HG03196 (cell line): Measurements from ENCODE around the gene ETNK1.
A peak's percentile ranks its signal among the peaks of the same experiment; 100 is the strongest.
"Not testable (repeated sequence)": the region's sequence is repeated elsewhere in the genome, so short reads cannot be mapped to it uniquely, and the experiment has no call there.

Experiments used
- ATAC-seq: cut with Tn5 transposase; IDR thresholded peaks from one replicate; pipeline ENCODE4 v1.9.1; 2021; ENCODE audit not compliant: unreplicated experiment

ETNK1 gene, protein sequence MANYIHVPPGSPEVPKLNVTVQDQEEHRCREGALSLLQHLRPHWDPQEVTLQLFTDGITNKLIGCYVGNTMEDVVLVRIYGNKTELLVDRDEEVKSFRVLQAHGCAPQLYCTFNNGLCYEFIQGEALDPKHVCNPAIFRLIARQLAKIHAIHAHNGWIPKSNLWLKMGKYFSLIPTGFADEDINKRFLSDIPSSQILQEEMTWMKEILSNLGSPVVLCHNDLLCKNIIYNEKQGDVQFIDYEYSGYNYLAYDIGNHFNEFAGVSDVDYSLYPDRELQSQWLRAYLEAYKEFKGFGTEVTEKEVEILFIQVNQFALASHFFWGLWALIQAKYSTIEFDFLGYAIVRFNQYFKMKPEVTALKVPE

DNA sequence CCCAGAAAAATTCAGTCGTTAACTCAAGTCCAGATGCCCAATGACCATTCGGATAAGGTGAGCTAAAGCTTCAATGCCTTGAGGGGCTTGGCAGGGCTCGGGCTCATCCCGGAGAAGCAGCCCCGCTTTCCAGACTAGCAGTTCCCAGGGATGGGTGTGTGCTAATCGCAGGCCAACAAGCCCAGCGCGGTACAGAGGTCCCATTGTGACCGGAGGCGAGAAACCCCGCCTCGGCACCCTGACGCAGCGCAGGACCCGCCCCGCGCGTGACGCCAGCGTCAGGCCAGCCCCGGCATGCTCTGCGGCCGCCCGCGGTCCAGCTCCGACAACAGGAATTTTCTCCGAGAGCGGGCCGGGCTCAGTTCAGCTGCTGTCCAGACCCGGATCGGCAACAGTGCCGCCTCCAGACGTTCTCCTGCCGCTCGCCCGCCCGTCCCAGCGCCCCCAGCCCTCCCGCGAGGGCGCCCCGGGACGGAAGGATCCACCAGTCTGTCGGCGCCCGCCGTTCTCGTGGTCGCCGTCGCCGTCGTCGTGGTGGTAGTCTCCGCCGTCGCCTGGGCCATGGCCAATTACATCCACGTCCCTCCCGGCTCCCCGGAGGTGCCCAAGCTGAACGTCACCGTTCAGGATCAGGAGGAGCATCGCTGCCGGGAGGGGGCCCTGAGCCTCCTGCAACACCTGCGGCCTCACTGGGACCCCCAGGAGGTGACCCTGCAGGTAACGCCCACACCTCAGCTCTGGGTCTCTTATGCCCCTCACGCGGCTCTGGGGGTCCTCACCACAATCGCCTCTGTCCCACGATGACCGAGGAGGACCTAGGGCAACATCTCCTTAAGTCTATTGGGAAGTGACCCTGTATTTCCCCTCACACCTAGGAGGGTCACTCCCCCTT lies at the start of gene ETNK1:
TSS of gene ETNK1 (plus strand) at position 302 of the 892 bp plus-strand sequence. CDS start at position 562, 260 bp downstream.
- peak; percentile 97 for ATAC-seq

DNA sequence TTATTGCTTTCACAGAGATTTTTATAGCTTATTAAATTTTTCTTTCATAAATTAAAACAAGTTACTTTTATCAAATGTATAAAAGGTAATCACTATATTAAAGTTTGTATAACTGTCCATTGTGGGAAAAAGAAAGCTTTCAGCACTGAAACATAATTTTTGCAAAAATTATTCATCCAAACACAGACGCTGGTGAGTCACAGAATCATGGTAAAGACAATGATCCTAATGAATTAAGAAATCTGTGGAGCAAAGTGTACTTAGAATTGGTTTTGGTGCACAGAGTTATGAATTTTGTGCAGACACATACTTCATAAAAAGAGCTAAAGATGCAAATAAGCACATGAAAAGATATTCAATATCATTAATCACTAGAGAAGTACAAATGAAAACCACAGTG lies 48.9 kb upstream of the ETNK1 start:
- no peak for ATAC-seq

DNA sequence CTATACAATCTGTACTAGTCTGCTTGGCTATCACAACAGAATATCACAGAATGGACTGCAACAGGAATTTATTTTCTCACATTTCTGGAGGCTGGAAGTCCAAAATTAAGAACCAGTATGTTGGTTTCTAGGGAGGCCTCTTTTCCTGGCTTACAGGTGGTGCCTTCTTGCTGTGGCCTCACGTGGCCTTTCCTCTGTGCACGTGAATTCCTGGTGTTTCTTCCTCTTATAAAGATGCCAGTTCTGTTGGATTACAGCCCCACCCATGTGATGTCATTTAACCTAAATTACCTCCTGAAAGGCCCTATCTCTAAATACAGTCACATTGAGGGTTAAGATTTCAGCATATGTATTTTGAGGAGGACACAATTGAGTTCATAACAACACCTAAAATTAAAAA lies 48.5 kb upstream of the ETNK1 start:
- no peak for ATAC-seq

DNA sequence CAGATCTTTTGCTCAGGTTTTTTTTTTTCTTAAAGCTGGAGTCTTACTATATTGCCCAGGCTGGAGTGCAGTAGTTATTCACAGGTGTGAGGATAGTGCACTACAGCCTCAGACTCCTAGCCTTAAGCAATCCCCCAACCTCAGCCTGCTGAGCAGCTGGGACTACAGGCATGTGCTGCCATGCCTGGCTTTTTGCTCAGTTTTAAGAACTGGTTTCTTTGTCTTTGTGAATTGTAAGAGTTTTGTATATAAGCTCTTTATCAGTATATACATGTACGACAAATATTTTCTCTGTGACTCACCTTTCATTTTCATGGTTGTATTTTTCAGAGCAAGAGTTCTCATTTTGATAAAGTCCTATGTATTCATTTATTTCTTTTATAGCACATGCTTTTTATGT lies 47.3 kb upstream of the ETNK1 start:
- no peak for ATAC-seq

DNA sequence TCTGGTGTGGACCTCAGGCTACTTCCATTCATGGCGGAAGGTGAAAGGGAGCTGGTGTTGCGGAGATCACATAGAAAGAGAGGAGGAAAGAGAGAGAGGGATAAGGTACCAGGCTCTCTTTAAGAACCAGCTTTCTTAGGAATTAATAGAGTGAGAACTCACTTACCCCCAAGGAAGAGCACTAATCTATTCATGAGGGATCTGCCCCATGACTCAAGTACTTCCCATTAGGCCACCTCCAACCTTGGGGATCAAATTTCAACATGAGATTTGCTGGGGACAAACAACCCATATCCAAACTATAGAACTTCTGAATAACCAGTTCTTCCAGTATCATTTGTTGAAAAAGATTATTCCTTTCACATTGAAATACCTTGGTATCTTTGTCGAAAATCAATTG lies 46.6 kb upstream of the ETNK1 start:
- no peak for ATAC-seq

DNA sequence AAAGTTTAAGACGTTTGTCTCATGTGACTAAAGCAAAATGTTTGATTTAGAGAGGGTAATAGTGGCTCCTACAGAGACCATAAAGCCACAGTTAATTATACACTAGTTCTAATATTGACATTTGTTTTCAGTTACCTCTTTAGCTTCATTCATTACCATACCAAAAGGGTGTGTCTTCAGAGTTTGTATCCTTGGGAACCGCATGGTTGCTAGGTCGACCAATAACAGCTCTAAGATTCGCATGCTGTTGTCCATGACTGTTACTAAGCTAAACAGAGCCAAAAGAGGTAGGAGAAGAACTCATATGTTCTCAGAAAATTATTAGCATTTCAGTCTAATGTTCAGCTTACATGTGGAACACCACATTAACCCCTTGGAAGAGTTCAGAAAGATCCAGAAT lies 36.2 kb upstream of the ETNK1 start:
- no peak for ATAC-seq

DNA sequence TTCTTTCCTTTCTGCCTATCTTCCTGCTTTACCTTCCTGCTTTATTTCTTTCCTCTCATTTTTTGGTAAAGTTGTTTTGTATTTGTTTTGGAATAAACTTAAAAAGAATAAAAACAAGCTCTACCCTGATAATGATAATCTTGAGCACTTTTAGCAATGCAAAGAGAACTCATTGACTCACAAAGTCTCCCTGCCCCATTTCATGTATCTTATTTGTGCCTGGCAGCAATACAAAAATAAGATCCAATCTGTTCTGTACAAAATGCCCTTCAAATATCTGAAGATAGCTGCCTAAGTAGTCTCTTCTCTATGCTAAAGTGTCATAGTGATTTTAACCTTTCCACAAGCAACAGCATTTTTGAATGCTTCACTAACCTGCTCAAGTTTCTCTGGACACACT lies 31.1 kb upstream of the ETNK1 start:
- ATAC-seq, result no peak

DNA sequence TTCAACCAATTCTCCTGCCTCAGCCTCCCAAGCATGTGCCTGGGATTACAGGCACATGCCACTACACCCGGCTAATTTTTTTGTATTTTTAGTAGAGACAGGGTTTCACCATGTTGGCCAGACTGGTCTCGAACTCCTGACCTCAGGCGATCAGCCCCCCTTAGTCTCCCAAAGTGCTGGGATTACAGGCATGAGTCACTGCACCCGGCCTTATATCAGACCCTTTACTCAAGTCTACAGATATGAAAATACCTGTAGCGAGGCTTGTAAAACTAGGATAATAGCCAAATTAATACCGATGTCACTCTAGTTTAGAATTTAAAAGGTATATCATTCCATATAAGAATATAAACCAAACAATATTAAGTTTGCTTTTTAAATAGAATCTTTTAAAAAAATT lies 27.4 kb upstream of the ETNK1 start:
- ATAC-seq, result not testable (repeated sequence)

DNA sequence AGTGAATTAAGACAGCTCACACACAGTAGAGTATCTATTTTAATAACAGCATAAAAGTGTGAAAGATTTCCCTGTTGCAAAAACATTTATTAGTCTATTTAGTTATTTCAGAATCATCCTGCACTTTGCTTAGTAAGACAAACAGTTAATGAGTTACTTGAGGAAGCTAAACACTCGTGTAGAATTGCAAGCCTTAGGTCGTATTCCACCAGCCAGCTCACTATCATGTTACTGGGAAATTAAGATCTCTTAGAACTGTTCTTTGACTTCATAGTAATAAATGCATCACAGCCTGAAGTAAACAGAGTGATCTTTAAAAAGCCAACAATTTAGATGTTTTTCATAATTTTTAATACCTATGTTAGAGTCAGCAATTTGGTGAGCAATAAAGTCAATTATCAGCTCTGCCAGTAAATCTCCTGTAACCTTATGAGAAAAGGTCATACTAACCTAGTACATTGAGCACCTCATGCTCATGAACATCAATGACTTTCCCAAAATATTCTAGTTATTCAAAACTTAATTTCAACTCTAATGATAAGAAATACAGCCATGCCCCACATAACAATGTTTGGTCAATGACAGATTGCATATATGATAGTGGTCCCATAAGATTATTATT lies 26.7 kb upstream of the ETNK1 start:
- ATAC-seq, result no peak

DNA sequence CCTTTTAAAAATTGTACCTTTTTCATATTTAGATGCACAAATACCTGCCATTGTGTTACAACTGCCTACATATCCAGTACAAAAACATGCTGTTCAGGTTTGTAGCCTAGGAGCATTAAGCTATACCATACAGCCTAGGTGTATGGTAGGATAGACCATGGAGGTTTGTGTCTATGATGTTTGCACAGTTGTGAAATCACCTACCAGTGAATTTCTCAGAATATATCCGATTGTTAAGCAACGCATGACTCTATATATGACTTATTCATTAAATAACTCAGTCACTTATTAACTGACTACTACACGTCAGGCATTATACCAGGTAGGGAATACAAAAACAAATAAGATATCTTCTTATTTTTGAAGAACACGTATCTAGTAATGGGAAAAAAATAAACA lies 26.2 kb upstream of the ETNK1 start:
- no peak for ATAC-seq

DNA sequence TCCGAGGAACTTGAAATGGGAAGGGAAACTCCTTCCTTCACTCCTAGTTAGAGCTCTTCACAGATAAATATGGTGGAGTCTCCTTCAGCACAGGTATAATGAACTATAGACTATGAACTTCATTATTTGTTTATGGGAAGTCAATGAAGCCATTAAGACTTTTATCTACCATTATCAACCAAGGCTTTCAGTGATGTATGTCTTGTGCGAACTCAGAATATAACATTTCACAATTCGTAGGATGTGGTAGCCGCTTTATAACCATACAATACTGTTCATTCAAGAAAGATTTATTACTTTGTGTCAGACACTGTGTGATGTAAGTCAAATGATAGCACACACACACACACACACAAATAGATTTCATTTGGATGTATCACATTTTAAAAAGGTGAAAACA lies 24.8 kb upstream of the ETNK1 start:
- ATAC-seq, result no peak

DNA sequence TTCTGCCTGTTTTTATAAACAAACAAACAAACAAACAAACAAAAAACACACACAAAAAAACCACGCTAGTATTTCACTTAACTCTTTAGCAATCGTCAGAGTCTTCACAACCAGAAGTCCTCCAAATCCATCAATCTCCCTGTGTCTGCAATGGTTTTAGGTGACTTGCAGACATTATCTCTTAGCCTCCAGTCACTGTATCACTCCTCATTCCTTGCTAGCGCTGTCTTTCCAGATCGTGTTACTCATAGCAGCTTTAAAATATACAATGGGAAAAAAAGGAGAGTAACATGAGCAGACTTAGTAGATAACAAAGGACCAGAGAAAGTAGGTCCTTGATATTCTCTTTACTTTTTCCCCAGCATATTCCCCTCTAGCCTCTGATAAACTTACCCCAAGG lies 15.5 kb upstream of the ETNK1 start:
- ATAC-seq, result no peak

DNA sequence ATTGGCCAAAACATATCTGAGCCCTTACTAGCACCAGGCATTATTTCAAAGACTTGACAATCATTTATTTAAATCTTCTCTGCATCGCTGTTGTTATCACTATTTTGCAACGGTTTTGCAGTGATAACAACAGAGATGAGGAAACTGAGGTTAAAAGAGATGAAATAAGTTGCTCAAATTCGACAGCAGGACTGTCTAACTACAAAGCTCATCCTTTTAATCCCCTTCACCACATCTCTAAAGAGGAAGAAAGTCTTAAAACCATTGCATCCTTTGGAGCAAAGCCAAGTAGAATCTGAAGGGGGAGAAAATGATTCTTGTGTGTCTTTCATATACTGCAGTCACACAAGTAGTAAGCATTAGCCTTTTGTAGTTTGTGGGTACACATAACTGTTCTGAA lies 14.8 kb upstream of the ETNK1 start:
- no peak for ATAC-seq

DNA sequence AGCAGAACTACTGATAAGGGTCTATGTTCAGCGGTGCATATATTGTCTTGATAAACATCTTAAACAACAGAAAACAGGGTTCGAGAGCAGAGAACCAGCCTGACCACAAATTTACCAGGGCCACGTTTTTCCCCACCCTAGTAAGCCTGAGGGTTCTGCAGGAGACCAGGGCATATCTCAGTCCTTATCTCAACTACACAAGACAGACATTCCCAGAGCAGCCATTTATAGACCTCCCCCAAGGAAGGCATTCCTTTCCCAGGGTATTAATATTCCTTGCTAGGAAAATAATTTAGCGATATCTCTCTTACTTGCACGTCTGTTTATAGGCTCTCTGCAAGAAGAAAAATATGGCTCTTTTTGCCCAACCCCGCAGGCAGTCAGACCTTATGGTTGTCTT lies 12.1 kb upstream of the ETNK1 start:
- ATAC-seq, result not testable (repeated sequence)

DNA sequence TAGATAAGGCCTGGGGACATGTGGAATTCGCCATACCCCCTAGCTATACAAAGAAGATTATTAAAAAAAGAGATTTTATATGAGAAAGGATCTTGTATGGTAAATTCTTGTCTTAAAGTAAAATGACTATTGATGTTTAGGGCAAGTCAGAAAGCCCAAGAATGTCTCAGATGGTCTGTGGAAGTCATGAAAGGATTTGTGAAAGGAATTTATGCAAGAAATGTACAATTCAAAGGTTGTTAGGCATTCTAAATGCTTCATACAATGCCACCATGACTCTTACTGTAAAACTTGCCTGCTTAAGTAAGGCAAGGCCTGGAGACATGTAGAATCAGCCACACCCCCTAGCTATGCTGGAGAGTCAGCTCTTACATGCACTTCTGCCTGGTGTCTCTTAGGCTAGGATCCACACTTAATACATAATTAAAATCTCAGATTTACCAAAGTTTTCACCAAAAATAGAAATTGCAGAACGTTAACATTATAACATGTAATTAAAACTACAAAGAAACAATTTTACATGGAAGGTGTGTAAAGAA lies 8.9 kb upstream of the ETNK1 start:
- no peak for ATAC-seq

DNA sequence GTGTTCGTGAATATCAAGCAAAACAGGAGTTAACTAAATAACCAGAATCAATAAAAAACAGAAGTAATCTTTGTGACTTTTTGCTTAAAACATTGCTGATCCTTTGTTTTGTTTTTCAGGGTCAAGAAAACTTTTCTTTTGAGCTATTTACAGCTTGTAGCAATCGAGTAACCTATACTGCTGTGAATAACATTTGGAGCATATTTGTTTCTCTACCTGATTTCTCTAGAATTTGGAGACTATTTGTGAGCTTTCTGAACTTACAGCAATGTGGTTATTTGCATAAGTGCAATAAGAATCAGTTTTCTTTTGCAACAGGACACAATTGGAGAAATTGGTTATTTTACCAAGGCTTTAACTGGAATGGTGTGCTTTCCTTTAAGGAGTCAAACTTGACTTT lies 7.3 kb upstream of the ETNK1 start:
- ATAC-seq, result no peak

DNA sequence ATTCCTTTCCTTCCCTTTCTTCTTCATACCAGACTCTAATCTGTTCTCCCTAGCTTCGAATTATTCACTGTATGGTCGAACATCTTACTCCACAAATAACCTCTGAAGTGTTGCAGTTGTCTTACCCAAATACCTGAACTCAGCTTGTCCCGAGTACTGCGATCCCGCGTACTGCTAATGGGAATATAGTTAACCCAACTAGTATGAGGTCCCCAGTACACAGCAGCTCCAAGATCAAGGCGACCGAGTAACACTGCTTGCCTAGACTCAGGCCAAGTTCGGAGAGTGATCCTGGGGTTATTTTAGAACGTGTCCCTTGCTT lies 462 bp upstream of the ETNK1 start:
- no peak for ATAC-seq

DNA sequence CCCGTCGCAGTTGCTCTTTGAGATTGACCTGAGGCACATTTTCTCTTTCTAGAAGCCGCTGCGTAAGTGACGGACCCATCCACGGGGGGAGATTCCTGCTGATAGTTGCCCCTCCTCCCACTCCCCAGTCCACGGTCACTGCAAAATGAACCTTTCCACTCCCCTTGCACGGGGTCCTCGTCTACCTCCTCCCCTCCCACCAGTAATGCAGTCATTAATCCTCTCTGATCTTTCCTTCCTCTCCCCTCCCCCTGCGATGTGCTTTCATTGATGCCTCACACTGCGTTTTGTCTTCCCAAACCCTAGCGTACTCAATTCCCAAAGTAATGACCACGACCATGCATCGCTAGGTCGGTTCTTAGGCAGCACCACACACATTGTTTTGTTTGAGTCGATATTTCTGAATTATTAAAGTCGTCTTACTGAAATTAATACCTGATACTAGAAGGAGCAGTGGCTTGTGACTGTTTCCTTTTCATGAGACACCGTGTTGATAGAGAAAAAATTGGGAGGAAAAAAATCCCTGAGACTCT lies 857 bp downstream of the ETNK1 start:
- ATAC-seq, result peak; percentile 33

DNA sequence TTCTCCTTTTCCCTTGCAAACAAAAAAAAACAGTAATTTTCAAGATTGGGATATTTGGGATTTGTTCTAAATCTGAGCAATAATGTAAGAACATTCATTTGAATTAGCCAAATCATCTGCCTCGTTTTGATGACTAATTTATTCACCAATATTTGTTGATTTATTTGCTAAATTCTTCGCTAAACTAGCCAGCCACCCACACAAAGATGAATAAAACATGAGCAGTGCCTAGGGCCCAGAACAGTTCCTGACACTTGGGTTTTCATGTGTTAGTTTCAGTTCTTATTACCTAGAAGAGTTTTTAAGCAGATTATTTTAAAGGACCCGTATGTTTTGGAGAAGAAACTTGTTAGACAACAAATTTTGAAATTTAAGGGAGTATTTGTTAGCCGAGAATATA lies 1.4 kb downstream of the ETNK1 start:
- peak; percentile 36 for ATAC-seq

DNA sequence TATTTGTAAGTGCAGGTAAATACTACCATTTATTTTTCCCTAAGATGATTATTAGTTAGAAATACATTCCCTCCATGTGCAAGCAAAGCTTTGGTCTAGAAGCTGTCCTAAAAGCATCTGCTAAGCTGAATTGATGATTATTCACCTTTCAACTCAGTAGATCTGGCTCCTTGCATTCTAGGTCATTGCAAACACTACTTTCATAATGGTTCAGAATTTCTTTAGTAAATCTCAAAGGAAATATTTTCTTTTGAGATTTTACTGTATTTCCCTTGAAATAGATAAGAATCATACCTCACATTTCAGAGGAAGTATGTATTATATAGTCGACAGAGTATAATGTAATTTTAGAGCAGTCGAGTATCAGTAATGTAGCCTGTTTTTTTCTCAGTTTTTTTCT lies 2.4 kb downstream of the ETNK1 start:
- ATAC-seq, result no peak

DNA sequence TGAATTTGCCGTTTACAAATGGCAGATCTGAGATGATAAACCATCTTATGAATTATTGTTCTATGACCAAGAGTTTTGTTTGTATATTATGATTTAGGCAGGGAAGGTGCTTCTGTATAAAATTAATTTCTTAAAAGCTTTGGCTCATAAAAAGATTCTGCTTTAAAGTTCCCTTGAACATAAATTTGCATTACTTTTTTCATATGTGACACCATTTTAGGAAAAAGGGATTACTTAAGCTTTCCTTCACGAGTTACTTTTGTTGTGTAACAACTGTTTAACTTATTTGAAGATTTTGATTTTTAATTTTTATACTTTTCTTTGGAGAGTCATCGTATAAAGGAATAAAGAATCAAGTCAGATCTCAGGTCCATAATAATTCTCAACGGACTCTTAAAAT lies 3.3 kb downstream of the ETNK1 start:
- no peak for ATAC-seq
